GM18951 (cell line): ENCODE results near the gene PRSS33.

Source experiments
- POLR2A ChIP-seq: IDR thresholded peaks from 4 replicates; pipeline ENCODE4 v1.6.1; 2011; ENCODE audit warnings: mild to moderate bottlenecking; ENCODE audit not compliant: insufficient read length, insufficient read depth; ENCODE audit errors: extremely low read depth
- in situ Hi-C: fragments of 300-500 bp; cut with MboI; formaldehyde crosslinking; loops from one replicate; pipeline ENCODE4 v1.12.0; 2022; ENCODE audit warnings: low sequenced_read_pairs, mixed read lengths, inconsistent platforms; ENCODE audit not compliant: unreplicated experiment

Gene PRSS33

DNA sequence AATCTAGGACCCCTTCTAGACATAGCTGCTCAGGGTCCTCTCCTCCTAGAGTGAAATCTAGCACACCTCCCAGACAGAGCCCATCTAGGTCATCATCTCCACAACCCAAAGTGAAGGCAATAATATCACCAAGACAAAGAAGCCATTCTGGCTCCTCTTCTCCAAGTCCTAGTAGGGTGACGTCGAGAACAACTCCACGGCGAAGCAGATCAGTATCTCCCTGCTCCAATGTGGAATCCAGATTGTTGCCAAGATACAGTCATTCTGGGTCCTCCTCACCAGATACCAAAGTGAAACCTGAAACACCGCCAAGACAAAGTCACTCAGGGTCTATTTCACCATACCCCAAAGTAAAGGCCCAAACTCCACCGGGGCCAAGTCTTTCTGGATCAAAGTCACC is 24.2 kb downstream of the PRSS33 start:
- in situ Hi-C loops, result no loop called here
- no peak for TF ChIP-seq POLR2A

DNA sequence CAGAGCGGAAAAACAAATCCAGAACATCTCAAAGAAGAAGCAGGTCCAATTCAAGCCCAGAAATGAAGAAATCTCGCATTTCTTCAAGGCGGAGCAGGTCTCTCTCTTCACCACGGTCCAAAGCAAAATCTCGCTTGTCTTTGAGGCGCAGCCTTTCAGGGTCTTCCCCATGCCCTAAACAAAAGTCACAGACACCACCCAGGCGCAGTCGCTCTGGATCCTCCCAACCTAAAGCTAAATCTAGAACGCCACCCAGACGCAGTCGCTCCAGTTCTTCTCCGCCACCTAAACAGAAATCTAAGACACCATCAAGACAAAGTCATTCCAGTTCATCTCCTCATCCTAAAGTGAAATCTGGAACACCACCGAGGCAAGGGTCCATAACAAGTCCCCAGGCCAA is 24.6 kb downstream of the PRSS33 start:
- no peak for TF ChIP-seq POLR2A
- in situ Hi-C loops, result no loop called here

DNA sequence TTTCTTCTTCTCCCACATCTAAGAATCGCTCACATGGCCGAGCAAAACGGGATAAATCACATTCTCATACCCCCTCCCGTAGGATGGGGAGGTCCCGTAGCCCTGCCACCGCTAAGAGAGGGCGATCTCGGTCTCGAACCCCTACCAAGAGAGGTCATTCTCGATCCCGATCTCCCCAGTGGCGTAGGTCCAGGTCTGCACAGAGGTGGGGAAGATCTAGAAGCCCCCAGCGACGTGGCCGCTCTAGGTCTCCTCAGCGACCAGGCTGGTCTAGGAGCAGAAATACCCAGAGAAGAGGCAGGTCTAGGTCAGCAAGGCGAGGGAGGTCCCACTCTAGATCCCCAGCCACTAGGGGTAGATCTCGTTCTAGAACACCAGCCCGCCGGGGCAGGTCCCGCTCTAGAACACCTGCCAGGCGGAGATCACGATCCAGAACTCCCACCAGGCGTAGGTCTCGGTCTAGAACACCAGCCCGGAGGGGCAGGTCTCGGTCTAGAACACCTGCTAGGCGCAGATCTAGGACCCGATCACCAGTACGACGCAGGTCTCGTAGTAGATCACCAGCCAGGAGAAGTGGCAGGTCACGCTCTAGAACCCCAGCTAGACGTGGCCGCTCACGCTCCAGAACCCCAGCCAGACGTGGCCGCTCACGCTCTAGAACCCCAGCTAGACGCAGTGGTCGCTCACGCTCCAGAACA is 25.3 kb downstream of the PRSS33 start:
- in situ Hi-C loops, result no loop called here
- no peak for TF ChIP-seq POLR2A

DNA sequence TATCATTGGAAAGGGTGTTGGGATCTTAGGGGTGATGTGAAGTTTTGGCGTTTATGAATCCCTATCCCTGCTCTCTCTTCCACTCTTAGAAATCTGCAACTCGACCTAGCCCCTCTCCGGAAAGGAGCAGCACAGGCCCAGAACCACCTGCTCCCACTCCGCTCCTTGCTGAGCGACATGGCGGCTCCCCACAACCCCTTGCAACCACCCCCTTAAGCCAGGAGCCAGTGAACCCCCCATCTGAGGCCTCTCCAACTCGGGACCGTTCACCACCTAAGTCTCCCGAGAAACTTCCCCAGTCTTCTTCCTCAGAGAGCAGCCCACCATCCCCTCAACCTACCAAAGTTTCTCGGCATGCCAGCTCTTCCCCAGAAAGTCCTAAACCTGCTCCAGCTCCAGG is 25.9 kb downstream of the PRSS33 start:
- in situ Hi-C loops, result no loop called here
- no peak for TF ChIP-seq POLR2A

DNA sequence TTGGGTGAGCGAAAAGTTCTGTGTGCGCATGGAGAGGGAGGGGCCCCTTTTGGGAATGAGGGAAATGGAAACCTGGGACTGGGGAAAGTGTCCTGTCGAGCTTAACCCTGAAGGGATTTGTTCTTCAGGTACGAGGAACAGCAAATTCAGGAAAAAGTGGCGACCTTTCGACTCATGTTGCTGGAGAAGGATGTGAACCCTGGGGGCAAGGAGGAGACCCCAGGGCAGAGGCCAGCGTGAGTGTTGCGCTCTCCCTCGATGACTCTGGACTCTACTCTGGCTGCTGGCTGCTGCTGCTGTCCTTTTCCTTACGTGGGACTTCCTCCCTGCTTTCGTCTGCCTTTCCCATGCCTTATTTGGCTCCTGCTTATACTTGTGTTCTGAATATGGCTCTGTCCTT is 30.0 kb downstream of the PRSS33 start:
- TF ChIP-seq POLR2A, result no peak
- in situ Hi-C loops, result no loop called here

DNA sequence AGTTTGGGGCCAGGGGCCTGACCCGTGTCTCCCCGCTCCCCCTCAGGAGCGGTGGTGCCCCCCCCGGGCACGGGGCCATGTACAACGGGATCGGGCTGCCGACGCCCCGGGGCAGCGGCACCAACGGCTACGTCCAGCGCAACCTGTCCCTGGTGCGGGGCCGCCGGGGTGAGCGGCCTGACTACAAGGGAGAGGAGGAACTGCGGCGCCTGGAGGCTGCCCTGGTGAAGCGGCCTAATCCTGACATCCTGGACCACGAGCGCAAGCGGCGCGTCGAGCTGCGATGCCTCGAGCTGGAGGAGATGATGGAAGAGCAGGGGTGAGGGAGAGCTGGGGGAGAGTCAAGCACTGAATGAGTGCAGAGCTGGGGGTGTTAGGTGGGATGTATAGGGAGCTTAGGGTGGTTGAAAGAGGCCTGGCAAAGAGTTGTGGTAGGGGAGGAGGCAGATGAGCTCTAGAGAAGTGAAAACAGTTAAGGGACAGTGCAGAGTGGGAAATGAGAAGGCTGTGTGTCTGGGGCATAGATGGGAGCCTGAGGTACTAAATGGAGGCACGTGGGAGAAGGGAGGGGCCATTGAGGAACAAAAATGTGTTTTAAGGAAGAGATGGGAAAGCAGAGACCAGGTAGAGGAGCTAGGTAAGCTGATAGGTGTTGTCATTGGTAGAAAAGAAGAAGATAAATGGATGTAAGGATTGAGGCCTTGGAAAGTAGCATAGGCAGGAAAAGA is 30.9 kb downstream of the PRSS33 start:
- in situ Hi-C loops, result no loop called here
- no peak for TF ChIP-seq POLR2A

DNA sequence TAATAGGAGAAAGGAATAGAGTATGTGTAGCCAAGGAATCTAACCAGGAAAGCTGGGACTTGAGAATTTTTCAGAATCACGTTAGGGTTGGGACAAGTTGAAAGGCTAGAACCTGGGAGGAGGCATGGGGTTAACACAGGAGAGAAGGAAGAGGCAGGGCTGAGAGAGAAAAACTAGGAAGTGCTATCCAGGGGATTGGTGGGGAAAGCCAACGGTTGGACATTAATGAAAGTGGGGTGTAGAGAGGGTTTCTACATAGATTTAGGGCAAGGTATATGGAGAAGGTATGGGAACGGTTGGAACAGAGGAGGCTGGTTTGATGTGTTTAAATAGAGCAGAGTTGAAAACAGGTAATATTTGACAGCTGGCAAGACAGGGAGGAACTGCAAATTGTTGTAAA is 32.2 kb downstream of the PRSS33 start:
- in situ Hi-C loops, result no loop called here
- no peak for TF ChIP-seq POLR2A

DNA sequence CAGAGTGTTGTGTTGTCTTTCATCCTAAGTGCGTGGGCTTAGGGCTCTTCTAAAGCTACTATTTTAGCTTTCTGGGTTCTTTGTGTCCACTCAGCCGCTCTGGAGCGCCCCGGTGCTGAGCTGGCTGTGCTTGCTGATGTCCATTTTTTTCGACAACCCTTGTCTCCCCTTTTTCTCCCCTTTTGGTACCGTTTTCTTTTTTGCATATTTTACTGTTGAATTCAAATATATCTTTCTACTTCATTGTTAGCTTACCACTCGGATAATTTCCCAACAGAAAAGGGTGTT is 33.7 kb downstream of the PRSS33 start:
- no peak for TF ChIP-seq POLR2A
- in situ Hi-C loops, result no loop called here

DNA sequence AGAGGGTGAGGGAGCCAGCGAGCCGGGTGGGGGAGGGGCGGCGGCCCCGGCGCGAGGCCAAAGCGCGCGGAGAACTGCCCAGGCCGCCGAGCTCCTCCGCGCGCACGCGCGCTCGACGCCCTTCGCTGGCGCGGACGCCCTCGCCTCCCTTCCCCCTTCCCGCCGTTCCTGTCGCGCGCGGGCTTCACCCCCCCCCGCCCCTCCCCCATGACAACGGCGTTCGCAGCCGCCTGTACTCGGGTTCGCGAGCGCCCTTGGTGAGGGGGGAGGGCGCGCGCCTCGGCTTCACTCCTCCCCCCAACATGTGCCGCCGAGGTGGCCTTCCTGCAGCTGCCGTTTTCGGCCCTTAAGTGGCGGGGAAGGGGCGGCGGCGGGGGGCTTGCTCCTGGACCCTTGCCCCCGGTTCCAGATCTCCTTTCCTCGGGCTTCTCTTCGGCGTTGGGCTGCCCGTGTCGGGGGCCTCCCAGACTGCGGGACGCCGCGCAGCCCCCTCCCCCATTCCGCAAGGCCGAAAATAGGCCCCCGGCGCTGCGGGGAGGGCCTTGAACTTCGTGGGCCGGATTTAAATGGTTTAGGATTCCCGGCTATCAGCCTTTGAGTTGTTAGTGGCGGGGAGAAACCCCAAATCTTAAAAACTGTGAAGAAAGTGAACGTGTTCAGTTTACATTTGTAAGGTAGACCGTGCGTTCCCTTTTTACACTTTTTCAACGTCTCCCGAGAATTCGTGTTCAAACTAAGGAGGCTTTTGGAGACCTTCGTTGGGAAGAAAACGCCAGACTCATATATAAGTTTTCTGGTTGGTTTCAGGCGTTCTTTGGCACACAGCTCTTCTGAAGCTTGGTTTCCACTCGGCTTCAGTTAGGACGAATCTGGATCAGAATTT is 34.3 kb downstream of the PRSS33 start:
- in situ Hi-C loops, result no loop called here
- TF ChIP-seq POLR2A, result no peak

DNA sequence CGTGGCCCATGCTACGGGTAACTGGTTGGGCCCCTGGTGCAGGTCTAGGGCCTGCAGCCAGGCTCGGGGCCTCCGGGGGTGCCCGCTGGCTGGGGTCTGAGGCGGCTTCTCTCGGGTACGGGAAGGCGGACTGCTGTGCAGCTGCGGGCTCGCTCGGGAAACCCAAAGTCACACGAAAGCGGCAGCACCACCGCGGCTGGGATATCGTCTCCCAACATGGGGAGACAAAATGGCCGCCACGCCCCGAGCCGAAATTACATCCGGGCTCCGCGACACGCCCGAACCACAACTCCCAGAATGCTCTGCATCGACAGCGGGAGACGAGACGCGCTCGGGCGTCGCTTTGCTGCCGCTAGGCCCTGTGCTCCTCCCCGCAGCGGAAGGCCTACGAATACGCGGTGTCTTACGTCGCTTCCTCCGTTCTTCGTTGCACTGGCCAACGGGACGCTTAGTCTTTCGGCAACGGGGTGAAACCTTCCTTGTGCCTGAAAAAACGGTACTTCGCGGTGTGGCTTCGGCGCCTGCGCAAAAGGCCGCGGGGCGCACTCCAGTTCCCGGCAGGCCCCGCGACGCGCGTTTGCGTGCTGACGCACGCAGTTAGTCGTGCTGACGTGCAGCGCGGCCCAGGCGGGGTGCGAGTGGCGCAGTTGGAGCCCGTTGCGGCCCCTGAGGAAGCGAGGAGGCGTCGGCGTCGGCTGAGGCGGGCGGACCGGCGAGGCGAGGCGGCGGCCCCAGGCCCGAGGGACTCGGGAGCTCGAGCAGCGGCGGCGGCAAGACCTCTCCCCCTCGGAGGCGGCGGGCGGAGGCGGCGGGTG is 35.1 kb downstream of the PRSS33 start, which contains the start of gene SRRM2:
SRRM2 (plus strand) TSS at position 604 of the 815 bp plus-strand sequence. CDS start 3,727 bp downstream, outside the sequence.
- TF ChIP-seq POLR2A, result peak; percentile 85
- in situ Hi-C loops, result no loop called here

DNA sequence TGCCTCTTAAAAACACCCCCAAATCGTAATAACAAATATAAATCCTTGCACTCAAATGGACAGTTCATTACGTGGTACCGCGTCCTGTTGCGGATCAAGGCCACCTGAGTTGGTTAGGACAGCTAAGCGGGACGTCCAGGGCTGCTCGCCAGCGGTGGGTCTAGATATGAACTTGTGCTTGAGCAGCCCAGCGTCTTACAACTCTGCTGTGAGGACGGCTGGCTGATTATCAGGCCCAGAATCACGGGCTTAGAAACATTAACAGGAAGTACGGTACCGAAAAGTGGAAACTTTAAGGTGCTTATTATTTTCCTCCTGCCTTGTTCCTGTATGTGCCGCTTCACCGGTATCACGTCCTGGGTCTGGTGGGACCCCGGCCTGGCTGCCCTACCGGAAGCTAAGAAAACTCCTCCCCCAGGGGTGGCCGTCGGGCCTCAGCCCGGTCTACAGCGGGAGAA is 35.8 kb downstream of the PRSS33 start:
- no peak for TF ChIP-seq POLR2A
- in situ Hi-C loops, result no loop called here

DNA sequence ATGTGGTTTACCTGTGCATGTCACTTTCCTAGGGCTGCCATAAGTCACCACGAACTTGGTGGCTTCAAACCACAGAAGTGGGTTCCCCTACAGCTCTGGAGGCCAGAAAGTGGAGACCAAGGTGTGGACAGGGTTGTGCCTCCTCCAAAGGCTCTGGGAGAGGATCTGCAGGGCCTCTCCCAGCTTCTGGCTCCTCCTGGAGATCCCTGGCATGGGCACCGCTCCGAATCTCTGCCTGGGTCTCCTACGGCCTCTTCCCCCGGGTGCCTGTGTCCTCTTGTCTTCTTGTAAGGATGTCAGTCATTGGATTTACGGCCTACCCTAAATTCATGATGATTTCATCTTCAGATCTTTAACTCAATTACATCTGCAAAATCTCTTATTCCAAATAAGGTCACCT is 37.4 kb downstream of the PRSS33 start:
- in situ Hi-C loops, result no loop called here

DNA sequence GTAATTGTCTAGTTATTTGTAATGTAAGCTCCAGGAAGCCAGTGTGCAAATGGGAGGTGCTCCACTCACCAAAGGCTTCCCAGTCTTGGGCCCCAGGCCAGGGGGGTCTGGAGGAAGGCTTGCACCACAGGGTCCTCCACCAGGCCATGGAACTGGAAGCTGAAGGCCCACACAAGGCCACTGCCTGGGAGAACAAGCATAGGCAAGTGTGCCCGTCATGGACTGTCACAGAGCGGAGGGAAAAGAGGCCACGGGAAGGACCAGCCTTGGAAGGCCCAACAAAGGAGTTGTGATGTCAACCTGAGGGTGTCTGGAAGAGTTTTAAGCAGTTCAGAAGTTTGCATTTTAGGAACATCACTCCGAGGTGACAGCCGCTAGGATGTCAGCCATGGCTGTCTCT is 37.9 kb downstream of the PRSS33 start:
- TF ChIP-seq POLR2A, result no peak
- in situ Hi-C loops, result no loop called here

More for the DNA sequence above, 37.4 kb downstream of the PRSS33 start:
- no peak for TF ChIP-seq POLR2A
